ENCODE results near the gene CBFA2T2. TPM values are rescaled to one million over a fixed set of nuclear protein-coding genes. Genes with fewer than 3 reads are reported as not detected.
"Not testable (repeated sequence)": the region's sequence is repeated elsewhere in the genome, so short reads cannot be mapped to it uniquely, and the experiment has no call there.

Gene CBFA2T2
- total RNA-seq, 2 donors from 2014 or later: 10.6 to 12.5 TPM

DNA sequence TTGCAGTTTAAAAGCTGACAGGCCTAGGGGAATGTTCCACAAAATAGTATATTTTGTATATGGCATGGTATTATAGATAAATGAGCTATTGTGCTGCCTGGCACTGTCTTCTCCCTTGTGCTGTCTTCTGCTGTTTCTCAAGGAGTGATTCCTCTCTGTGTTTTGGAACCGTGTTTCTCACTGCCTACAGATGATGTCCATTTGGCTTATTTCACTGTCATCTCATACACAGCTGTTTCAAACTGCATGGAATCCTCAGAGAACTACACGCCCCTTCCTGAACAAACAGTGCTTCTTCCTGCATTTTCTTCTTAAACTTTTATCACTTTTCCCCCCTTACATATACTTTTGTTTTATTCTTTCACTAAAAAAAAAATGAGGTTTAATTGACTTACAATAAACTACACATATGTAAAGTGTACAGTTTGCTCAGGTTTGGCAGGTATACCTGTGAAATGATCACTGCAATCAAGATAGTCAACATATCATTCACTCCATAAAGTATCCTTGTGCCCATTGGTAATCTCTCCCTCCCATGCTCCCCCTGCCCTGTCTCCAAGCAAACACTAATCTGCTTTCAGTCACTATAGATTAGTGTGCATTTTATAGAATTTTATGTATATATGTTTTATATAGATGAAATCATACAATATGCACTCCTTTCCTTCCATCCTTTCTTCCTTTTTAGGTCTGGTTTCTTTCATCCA is 43.0 kb downstream of the CBFA2T2 start:
- 49 to 56% methylated on average over 2 of the region's 2 CpGs for WGBS, 2 donors
- intact Hi-C loops (cut with DNase I): no loop called here
- H3K36me3 ChIP-seq (replicated peaks in 1 of 2; ENCODE audit: insufficient read depth in 1 of 2, low read depth in 2 of 2): no peaks in the 10 kb centered on the region
- no peak overlapping the region for H3K4me3 ChIP-seq
- no peaks in the 10 kb centered on the region for H3K9me3 ChIP-seq
- DNase-seq (no peak), ATAC-seq (no peak)
- TF ChIP-seq CTCF (IDR thresholded peaks at IDR 0.05) (no peak), POLR2A (IDR thresholded peaks at IDR 0.05) (no peak)
- no peak overlapping the region for H3K27ac ChIP-seq
- H3K4me1 ChIP-seq: peaks cover 3% of the 10 kb centered on the region
- no peaks in the 10 kb centered on the region for H3K27me3 ChIP-seq

DNA sequence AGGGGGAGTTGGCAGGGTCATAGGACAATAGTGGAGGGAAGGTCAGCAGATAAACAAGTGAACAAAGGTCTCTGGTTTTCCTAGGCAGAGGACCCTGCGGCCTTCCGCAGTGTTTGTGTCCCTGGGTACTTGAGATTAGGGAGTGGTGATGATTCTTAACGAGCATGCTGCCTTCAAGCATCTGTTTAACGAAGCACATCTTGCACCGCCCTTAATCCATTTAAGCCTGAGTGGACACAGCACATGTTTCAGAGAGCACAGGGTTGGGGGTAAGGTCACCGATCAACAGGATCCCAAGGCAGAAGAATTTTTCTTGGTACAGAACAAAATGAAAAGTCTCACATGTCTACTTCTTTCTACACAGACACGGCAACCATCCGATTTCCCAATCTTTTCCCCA is 45.8 kb downstream of the CBFA2T2 start:
- H3K27ac ChIP-seq; H3K9me3 ChIP-seq; H3K27me3 ChIP-seq; ATAC-seq; H3K4me3 ChIP-seq; DNase-seq; H3K36me3 ChIP-seq (replicated peaks in 1 of 2; ENCODE audit: insufficient read depth in 1 of 2, low read depth in 2 of 2); intact Hi-C loops (cut with DNase I): not testable (repeated sequence)
- H3K4me1 ChIP-seq: peaks cover 18% of the 10 kb centered on the region
- WGBS, 2 donors: 94 to 100% methylated on average over 4 to 5 of the region's 8 CpGs

DNA sequence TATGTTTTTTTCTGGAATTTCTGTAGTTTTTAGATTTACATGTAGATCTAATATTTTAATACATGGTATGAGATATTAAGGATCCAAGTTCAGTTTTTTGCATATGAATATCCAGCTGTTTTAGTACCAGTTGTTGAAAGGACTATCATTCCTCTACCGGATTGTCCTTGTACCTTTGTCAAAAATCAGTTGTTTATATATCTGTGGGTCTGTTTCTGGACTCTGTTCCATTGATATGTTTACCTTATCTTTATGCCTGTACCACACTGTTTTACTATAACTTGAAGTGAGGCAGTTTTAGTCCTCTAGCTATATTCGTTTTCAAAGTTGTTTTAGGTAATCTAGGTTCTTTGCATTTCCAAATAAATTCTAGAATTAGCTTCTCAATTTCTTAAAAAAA is 47.7 kb downstream of the CBFA2T2 start:
- Histone ChIP-seq H3K36me3 (replicated peaks in 1 of 2; ENCODE audit: insufficient read depth in 1 of 2, low read depth in 2 of 2) (no peaks in the 10 kb centered on the region), H3K27me3 (no peaks in the 10 kb centered on the region), H3K4me1 (peaks cover 18% of the 10 kb centered on the region), H3K27ac (no peak overlapping the region), H3K4me3 (no peak overlapping the region), H3K9me3 (no peaks in the 10 kb centered on the region)
- DNase-seq (no peak), ATAC-seq (no peak)
- WGBS, 2 donors: 38 to 42% methylated on average over 2 of the region's 2 CpGs
- TF ChIP-seq CTCF (IDR thresholded peaks at IDR 0.05) (no peak), POLR2A (IDR thresholded peaks at IDR 0.05) (no peak)
- intact Hi-C loops (cut with DNase I): no loop called here

- TF ChIP-seq POLR2A (IDR thresholded peaks at IDR 0.05): no peak
- TF ChIP-seq CTCF (IDR thresholded peaks at IDR 0.05): no peak
- Histone ChIP-seq H3K9me3 (no peaks in the 10 kb centered on the region), H3K27me3 (no peaks in the 10 kb centered on the region), H3K36me3 (replicated peaks in 1 of 2; ENCODE audit: insufficient read depth in 1 of 2, low read depth in 2 of 2) (no peaks in the 10 kb centered on the region), H3K4me1 (peaks cover 18% of the 10 kb centered on the region), H3K27ac (no peak overlapping the region), H3K4me3 (no peak overlapping the region)
- DNase-seq (no peak), ATAC-seq (no peak)
- WGBS, 2 donors: 42 to 52% methylated on average over 1 of the region's 1 CpG
- intact Hi-C loops (cut with DNase I): no loop called here
Observed at GRCh38 chr20:33539129-33539528, 49.2 kb downstream of the CBFA2T2 start.

DNA sequence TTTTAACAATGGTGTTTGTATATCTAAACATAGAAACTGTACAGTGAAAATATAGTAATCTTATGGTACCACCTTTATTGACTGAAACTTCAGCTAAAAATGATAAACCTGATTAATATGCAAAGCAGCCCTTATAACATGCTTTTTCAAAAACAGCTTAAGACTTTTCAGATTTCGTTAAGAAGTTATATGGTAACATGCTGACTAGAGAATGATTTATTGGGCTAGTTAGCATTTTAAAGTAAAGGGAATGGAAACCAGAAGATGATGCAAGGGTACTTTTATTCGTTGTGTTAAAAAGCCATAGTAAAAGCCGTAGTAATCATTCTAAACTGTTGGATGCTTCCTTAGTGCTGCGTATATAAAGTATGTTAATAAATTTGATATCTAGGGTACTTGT is 50.5 kb downstream of the CBFA2T2 start:
- ATAC-seq: no peak
- 81 to 82% methylated on average over 4 of the region's 4 CpGs for WGBS, 2 donors

More for the DNA sequence above, 50.5 kb downstream of the CBFA2T2 start:
- H3K4me1 ChIP-seq: peaks cover 18% of the 10 kb centered on the region
- no peak for DNase-seq
- H3K9me3 ChIP-seq: no peaks in the 10 kb centered on the region
- no peak overlapping the region for H3K27ac ChIP-seq
- H3K27me3 ChIP-seq: no peaks in the 10 kb centered on the region
- no peaks in the 10 kb centered on the region for H3K36me3 ChIP-seq (replicated peaks in 1 of 2; ENCODE audit: insufficient read depth in 1 of 2, low read depth in 2 of 2)
- H3K4me3 ChIP-seq: no peak overlapping the region
- intact Hi-C loops (cut with DNase I): no loop called here
- no peak for TF ChIP-seq POLR2A (IDR thresholded peaks at IDR 0.05)
- TF ChIP-seq CTCF (IDR thresholded peaks at IDR 0.05): no peak
